ENCODE measurements around the gene ANKRD44. TPM values are rescaled to one million over a fixed set of nuclear protein-coding genes. Genes with fewer than 3 reads are reported as not detected.

Gene ANKRD44
- total and polyA plus RNA-seq, 2 of the 8 experiments (the other 6 are each of a cell fraction or from before 2014, with no cell fraction given) = 1.2 to 1.3 TPM

GRCh38 chr2:197055045-197055444, 255.5 kb downstream of the ANKRD44 start:
- Histone ChIP-seq H2BK12ac (ENCODE audit: low read depth, low read length) (no peak overlapping the region), H2AFZ (ENCODE audit: low read length) (no peak overlapping the region), H3K23me2 (ENCODE audit: low read depth, low read length) (no peaks in the 10 kb centered on the region), H3K79me1 (ENCODE audit: low read depth, low read length) (no peaks in the 10 kb centered on the region), H2BK15ac (ENCODE audit: low read length) (no peak overlapping the region), H2AK5ac (ENCODE audit: low read depth, low read length) (no peak overlapping the region), H3K4ac (replicated peaks; ENCODE audit: insufficient read length, low read depth, low read length) (no peak overlapping the region), H2BK120ac (replicated peaks; ENCODE audit: low read depth, low read length) (no peak overlapping the region), H3K4me3 (ENCODE audit: extremely low read depth in 1 of 4, insufficient read depth in 2 of 4, low read depth in 3 of 4, low read length in 4 of 4) (no peak overlapping the region), H2BK20ac (ENCODE audit: low read length) (no peak overlapping the region), H4K20me1 (replicated peaks in 1 of 2; ENCODE audit: control insufficient read depth in 1 of 2, insufficient read depth in 2 of 2, low read length in 2 of 2) (no peaks in the 10 kb centered on the region), H3K36me3 (ENCODE audit: control insufficient read depth in 2 of 4, insufficient read depth in 4 of 4, low read length in 3 of 4) (no peaks in the 10 kb centered on the region), H4K8ac (ENCODE audit: extremely low read depth, insufficient read depth, low read length) (no peak overlapping the region), H2BK5ac (ENCODE audit: low read depth, low read length) (no peak overlapping the region), H3K23ac (ENCODE audit: insufficient read length) (no peak overlapping the region), H3K27ac (ENCODE audit: low read depth, low read length) (no peak overlapping the region), H3K9ac (replicated peaks in 1 of 4; ENCODE audit: extremely low read depth in 1 of 4, low read depth in 3 of 4, low read length in 3 of 4) (no peak overlapping the region), H3K4me2 (ENCODE audit: insufficient read depth in 1 of 2, low read depth in 2 of 2, low read length in 2 of 2) (no peak overlapping the region), H3K9me3 (ENCODE audit: insufficient read depth in 2 of 2, low read depth in 1 of 2, low read length in 1 of 2) (peaks cover 3 to 9% of the 10 kb centered on the region in 2 experiments; a peak in 3 of 4 replicates), H3K4me1 (replicated peaks in 1 of 4; ENCODE audit: control insufficient read depth in 3 of 4, insufficient read depth in 4 of 4, low read length in 3 of 4) (no peaks in the 10 kb centered on the region), H4K5ac (ENCODE audit: insufficient read length, low read depth, low read length) (no peak overlapping the region), H3K56ac (replicated peaks; ENCODE audit: insufficient read length, low read depth, low read length) (no peak overlapping the region), H4K91ac (replicated peaks; ENCODE audit: insufficient read length, low read length) (no peak overlapping the region), H3K18ac (ENCODE audit: extremely low read depth, low read length) (no peak overlapping the region), H3K79me2 (ENCODE audit: control insufficient read depth in 1 of 2, insufficient read depth in 2 of 2, low read length in 2 of 2) (no peaks in the 10 kb centered on the region), H3K27me3 (replicated peaks in 1 of 4; ENCODE audit: control insufficient read depth in 3 of 4, extremely low read depth in 1 of 4, insufficient read depth in 3 of 4, low read length in 3 of 4) (no peaks in the 10 kb centered on the region), H3K14ac (ENCODE audit: insufficient read length) (no peak overlapping the region)
- FAIRE-seq (no peak), DNase-seq (ENCODE audit: low read depth in 1 of 2, low spot score in 2 of 2) (no peak)
- TF ChIP-seq NRF1 (IDR thresholded peaks at IDR 0.05; ENCODE audit: low read depth, low read length) (no peak), SUZ12 (IDR thresholded peaks at IDR 0.05; ENCODE audit: low read length) (no peak), CTBP2 (IDR thresholded peaks at IDR 0.05; ENCODE audit: borderline replicate concordance, insufficient read depth, insufficient read length, low read length) (no peak), SP4 (IDR thresholded peaks at IDR 0.05; ENCODE audit: low read length) (no peak), NANOG (IDR thresholded peaks at IDR 0.05; ENCODE audit: insufficient read depth, low read depth, low read length, poor library complexity, severe bottlenecking) (no peak), TAF7 (optimal IDR thresholded peaks at IDR 0.05; ENCODE audit: borderline replicate concordance, low read depth, low read length) (no peak)
- ChIA-PET POLR2A (ENCODE audit: partially characterized antibody) (interaction anchor here (0.7 kb wide), 1 partner anchor 8 kb away, joined by 3 read pairs; no protein-coding TSS in a partner anchor), CTCF (ENCODE audit: partially characterized antibody) (interaction anchor here (0.7 kb wide), 1 partner anchor 245 kb away, joined by 3 read pairs; no protein-coding TSS in a partner anchor)

Measured in H1 (cell line).